GM18519 (cell line): Measurements from ENCODE around the gene UCP2.
A peak's percentile ranks its signal among the peaks of the same experiment; 100 is the strongest.

ENCODE experiments used
- ATAC-seq: cut with Tn5 transposase; IDR thresholded peaks from one replicate; pipeline ENCODE4 v1.9.1; 2021; ENCODE audit warnings: mild to moderate bottlenecking, moderate library complexity; ENCODE audit not compliant: unreplicated experiment, low FRiP score

Gene UCP2

GRCh38 chr11:73982595-73982989 is at the start of gene UCP2:
TSS of gene UCP2 (minus strand) at chr11:73982843. CDS start at chr11:73978378, 4,465 bp downstream.
- ATAC-seq, result peak; percentile 10

- no peak for ATAC-seq
Measured at GRCh38 chr11:74030723-74031676, 48.4 kb upstream of the UCP2 start.

- ATAC-seq, result no peak
Measured at GRCh38 chr11:74025467-74026166, 43.0 kb upstream of the UCP2 start.

GRCh38 chr11:74024261-74025029 is 41.8 kb upstream of the UCP2 start:
- no peak for ATAC-seq

- no peak for ATAC-seq
Measured at GRCh38 chr11:74023276-74023675, 40.6 kb upstream of the UCP2 start.

- no peak for ATAC-seq
Measured at GRCh38 chr11:74022546-74022945, 39.9 kb upstream of the UCP2 start.

- no peak for ATAC-seq
Measured at GRCh38 chr11:74021998-74022397, 39.4 kb upstream of the UCP2 start.

- no peak for ATAC-seq
Measured at GRCh38 chr11:74020539-74020938, 37.9 kb upstream of the UCP2 start.

GRCh38 chr11:74019860-74020259 is 37.2 kb upstream of the UCP2 start:
- ATAC-seq, result no peak

GRCh38 chr11:74019104-74019738 is 36.6 kb upstream of the UCP2 start:
- ATAC-seq, result no peak

GRCh38 chr11:74018331-74019005 is 35.8 kb upstream of the UCP2 start:
- ATAC-seq, result no peak

GRCh38 chr11:74017631-74018030 is 35.0 kb upstream of the UCP2 start:
- ATAC-seq, result no peak

GRCh38 chr11:74015919-74016684 is 33.5 kb upstream of the UCP2 start:
- no peak for ATAC-seq

- no peak for ATAC-seq
Measured at GRCh38 chr11:74014880-74015279, 32.2 kb upstream of the UCP2 start.

- ATAC-seq, result no peak
Measured at GRCh38 chr11:74013141-74013540, 30.5 kb upstream of the UCP2 start.

GRCh38 chr11:74012074-74012809 is 29.6 kb upstream of the UCP2 start:
- ATAC-seq, result no peak

- ATAC-seq, result no peak
Measured at GRCh38 chr11:74011360-74012073, 28.9 kb upstream of the UCP2 start.
